GM15510 (cell line): ENCODE data around the gene TVP23C.

Source experiments
- POLR2A ChIP-seq: IDR thresholded peaks from 3 replicates; pipeline ENCODE4 v1.6.1; 2011; ENCODE audit warnings: borderline replicate concordance; ENCODE audit not compliant: insufficient read length; ENCODE audit errors: extremely low read depth

The TVP23C gene

DNA sequence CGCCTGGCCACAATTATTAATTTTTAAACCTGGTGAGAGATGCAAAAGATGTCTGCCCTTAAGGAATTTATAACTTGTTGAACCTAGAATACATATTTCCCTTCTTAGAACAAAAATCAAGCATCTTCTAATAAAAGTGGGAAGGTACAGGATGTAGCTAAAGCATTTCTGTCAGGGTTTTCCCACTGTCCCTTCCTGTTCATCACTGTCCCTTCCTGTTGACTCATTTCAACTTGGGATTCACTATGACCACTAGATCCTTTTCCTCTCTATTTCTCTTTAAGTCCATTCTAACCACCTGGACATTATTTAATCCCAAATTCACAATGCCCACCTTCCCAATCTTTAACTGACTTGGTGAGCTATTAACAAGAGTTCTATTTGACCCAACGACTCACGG, 62.0 kb downstream of the TVP23C start:
- no peak for TF ChIP-seq POLR2A

DNA sequence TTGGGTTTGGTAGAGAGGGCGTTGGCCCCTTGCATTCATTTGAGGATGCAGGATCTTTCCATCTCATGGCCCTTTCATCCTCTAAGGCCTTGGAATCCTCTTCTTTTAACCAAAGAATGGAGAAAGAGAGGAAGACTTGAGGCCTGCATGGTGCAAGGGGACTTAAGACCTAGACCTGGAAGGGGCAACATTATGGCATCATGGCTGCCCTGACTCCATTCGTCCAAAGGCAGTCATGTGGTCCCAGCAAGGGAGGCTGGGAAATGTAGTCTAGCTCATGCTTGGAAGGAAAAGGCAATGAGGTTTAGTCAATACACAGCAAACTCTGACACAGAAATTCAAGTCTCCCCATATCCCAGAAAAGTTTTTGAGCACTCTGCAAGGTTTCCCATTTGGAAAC, 65.2 kb downstream of the TVP23C start:
- no peak for TF ChIP-seq POLR2A

DNA sequence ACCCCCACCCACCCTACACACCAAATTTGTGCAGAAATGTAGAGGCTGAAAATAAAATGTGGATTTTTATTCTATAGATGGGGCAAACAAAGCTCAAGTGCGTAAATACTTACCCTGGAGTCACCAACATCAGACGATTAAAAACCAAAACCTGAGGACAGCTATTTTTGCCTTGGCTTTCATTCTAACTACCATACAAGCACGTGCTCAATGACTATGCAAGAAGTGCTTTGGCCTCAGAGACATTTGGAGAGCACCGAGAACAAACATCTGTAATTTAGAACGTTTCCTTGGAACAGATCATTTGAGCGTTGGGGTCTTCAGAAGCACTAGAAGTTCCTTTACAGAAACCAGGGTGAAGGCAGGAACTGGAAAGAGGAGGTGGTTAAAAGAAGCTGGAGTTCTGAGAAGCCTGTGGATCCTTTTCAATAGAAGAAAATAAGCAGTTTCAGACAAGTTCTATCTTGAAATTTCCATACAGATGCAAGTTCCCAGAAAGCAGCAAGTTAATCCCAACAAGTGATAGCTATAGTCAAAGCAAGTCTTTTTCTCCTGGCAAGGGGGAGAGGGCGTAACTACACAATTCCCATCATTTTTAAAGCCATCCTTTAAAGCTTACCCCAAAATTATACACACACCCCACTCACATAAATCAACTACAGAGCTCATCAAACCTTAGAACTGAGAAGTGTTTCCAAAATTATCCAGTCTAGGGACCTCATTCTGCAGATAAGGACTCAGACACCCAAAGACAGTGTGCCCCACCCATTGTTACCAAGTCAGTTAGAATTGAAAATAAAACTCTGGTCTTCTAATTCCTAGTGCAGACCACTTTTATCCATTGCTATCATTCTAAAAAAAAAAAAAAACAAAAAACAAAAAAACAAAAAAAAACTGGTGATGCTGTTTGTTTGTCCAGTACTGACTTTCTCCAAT, 66.3 kb downstream of the TVP23C start:
- TF ChIP-seq POLR2A: no peak

DNA sequence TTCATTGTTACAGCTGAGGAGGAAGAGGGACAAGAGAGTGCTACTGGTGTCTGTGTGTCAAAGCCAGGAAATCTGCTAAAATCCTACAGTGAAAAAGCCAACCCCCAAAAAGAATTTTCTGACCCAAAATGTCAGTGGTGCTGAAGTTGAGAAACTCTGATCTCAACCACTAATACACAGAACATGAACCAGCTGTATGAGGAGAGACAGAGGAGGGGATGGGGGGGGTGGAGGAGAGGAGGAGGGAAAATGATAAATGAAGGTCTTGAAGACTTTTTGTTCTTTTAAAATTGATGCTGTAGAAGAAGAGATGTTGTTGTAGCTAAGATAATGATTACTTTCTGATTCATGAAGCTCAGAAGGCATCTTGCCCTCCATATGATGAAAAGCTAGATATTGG, 68.5 kb downstream of the TVP23C start:
- no peak for TF ChIP-seq POLR2A

DNA sequence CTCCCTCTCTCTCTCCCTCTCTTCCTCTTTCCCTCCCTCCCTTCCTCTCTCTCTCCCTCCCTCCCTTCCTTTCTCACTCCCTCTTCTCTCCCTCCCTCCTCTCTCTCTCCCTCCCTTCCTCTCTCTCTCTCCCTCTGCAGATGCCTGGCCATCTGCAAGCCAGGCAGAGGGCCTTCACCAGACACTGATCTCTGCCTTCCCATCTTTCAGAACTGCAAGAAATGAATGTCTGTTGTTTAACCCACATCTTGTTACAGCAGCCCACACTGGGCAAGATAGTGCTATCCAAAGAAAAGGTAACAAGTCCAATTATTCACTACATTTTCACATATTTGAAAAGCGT, 69.6 kb downstream of the TVP23C start:
- no peak for TF ChIP-seq POLR2A

DNA sequence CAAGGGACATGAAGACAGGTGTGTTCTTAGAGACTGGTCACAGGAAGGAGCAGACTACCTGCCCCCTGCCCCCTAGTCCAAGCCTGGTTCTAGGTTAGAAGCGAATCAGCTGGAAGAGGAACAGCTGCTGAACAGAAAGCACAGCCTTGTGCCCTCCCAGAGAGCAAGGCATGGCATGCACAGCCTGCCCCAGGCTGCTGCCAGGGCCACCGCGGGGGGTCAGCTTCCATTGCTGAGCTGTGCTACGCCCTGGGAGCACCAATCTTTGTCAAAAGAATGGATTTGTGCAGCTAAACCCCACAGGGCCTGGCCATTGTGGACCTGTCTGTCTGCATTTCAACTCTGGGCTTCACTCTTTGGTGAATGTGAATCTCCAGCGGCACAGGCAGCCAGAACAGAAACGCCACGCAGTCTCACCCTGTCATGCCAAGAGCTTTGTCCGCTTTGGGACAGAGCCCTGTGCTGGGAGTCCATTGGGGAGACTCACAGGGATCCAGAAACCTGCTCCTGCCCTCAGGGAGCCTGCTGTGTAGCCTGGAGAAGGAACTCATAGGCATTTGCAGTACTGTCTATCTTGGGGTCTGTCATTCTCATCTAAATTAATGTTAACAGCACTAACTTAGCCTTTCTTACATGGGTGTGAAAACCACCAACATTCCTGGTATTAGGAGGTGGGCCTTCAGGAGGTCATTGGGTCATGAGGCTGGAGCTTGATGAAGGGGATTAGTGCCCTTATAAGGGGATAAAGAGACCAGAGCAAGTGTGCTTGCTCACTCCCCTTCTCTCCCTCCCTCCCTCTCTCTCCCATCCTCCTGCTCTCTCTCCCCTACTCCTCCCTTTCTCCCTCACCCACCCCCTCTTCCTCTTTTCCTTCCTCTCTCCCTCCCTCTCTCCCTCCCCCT, 70.2 kb downstream of the TVP23C start:
- TF ChIP-seq POLR2A: no peak

DNA sequence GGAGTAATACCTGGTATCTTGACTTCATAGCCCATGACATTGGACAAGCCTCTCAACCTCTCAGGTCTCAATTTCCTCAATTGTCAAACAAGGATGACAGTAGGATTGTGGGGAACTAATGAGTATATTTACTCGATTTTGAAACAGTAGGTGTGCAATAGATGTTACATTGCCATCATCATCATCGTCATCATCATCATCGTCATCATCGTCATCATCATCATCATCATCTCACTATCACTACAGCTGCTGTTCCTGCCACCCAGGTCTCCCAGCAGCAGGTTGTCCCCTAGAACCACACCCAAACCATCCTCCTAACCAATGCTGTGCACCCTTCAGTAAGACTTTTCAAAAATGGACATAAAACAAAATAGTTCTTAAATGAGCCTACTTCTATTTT, 71.1 kb downstream of the TVP23C start:
- no peak for TF ChIP-seq POLR2A

DNA sequence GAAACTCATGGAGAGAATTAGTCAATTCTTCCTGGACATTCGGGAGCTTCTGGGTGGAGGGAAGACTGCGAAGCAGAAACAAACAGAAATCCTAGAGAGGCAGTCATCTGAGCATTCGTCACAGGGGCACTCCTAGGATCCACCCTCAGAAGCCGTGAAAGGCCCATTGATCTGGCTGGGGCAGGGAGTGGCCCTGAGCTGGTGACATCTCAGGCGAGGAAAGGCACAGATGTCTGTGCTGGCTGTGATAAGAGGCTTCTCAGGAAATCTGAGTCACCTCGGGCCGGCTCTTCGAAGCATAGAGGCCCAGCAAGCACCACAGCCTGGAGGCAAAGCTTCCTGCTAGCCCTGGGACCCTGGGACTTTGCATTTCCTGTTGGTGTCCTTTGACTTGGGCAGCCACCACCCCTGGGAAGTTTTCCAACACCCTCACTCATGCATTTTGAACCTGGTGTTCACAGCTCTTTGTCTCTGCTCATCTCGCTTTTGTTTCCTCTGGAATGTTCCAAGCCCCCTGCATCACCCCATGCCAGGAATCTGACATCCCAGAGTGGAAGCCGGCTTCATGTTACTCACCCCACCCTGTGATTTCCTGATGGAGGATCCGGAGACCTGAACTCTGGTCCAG, 72.5 kb downstream of the TVP23C start:
- TF ChIP-seq POLR2A: no peak

DNA sequence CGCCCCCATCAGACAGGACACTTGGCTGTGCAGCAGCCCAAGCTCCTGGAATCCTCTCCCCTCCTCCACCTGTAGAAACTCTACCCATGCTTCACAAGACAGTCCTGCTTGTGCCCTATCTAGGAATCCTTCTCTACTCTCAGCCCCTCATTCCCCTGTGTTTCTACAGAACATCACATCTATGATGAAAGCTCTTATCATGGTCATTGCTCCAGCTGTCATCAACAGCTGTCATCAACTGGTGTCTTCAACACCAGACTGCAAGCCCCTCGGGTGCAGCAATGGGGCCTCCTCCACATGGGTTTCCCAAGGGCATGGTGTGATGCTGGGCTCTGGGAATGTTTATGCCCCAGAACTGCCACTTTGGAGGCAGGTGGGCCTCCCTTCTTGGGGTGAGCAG, 74.7 kb downstream of the TVP23C start:
- no peak for TF ChIP-seq POLR2A

DNA sequence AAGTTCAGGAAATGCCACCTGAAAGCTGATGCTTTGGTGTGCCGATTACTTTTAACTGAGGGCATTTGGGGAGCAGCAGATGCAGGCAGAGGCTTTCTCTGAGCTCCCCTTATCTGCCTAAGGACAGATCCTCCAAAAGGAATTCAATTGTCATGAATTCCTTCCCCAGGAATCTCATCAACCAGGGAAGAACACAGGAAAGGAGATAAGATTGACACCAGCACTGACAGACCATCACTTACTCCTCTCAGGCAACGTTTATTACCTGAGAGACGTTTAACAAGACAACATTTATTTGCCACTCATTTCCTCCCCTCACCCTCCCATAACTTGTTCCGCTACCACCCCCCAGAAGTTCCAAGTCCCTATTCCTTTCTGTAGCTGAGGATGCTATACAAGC, 78.2 kb downstream of the TVP23C start:
- TF ChIP-seq POLR2A: no peak

DNA sequence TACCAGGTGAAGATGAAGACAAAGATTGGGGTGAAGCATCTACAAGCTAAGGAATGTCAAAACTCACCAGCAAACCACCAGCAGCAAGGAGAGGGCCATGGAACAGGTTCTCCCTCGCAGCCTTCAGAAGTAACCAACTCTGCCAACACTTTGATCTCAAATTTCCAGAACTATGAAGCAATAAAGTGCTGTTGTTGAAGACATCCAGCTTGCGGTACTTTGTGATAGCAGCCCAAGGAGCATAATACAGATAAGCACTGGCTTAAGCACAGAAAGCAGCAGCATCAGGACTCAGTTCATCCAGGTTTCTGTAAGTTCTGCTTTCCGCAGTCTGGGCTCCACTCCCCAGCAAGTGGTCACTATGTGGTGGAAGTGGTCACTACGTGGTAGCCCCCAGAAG, 79.9 kb downstream of the TVP23C start:
- TF ChIP-seq POLR2A: no peak

DNA sequence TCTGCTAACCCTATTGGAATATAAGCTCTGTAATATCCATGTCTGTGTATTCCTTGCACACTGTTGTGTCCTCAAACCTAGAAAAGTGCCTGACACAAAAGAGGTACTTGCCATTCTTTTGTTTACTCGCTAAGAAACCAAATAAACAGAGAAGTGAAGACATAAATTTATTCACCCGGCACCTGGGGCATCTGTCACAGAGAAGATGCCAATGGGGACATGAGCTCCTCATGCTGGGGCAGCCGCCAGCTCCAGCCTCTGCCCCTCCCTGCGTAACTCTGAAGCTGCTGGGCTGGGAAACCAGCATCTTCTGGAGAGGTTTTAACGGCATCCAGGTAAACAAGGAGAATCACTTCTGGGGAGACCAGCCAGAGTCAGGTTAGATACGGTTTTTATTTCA, 80.8 kb downstream of the TVP23C start:
- no peak for TF ChIP-seq POLR2A

DNA sequence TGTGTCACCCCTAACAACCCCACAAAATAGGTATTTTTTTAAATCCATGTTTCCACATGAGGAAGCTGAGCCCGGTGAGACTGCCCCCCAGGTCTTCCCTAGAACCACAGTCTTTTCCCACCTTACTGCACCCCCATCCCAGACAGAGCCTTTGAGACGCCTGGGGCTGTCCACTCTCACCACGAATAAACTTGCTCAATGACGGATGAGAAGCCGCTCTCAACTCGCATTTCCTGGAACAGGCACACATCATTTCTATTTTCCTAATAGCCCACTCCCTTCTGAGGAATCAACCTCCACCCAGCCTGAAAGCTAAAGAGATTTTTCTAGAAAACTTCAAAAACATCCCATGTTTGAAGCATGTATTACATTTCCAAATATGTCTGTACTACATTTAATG, 81.8 kb downstream of the TVP23C start:
- TF ChIP-seq POLR2A: no peak

DNA sequence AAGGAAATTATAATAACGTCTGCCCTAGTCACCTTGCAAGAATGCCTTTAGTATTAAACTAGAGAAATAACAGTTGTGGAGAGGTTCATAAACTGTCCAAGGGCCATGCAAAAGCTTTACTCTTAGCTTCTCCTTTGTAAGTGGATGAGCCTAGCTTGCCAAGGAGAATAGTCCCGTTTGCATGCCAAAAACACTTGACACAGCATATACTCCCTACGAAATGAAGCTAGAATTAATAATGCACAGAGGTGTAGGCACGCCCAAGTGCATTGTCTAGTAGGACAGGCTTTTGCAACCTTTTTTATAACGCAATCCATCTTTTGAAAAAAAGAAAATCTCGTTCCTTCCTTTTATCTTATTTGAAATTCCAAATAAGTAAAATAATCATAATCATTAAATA, 83.1 kb downstream of the TVP23C start:
- TF ChIP-seq POLR2A: no peak

DNA sequence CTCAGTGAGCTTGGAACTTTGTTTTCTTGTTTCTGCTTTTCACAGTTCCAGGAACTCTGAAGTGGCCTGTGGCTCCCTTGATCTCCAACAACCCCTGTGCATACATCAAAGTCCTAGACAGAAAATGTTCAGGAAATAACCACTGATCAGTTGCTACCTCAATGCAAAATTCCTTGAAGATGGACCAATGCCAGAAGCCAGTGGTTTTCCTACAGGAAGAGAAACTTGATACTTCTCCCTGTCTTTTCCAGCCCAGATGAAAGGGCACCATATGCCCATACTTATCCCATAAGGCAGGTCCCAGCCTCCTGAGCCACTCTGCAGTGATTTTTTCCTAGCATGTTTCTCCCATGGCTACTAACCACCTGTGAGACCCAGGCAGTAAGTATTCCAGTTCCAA, 83.6 kb downstream of the TVP23C start:
- TF ChIP-seq POLR2A: no peak
